Activated CD4-positive, alpha-beta memory T cell treated with anti-CD3 and anti-CD28 coated beads, Interleukin-2, amount 10 ng/mL, durations not matched to agents 7 days and 5 days (primary cell): ENCODE results near the gene SIVA1. TPM values are rescaled to one million over a fixed set of nuclear protein-coding genes. Genes with fewer than 3 reads are reported as not detected.

Source experiments
- CTCF ChIA-PET: fragments of 350-600 bp; sonication (Branson Sonifier 250); formaldehyde crosslinking; loops from one replicate; lab custom pipeline; 2021; ENCODE audit warnings: antibody characterized with exemption, inconsistent platforms; lab: Charles Lee
- POLR2A ChIA-PET: fragments of 350-600 bp; sonication (Branson Sonifier 250); formaldehyde crosslinking; loops from one replicate; lab custom pipeline; 2021; ENCODE audit warnings: antibody characterized with exemption; lab: Charles Lee
- DNase-seq: peaks from one replicate; pipeline ENCODE4 v3.0.0-alpha.2; 2020
- H3K27ac Mint-ChIP-seq: one replicate; pipeline ENCODE4 v1.8.0; 2021; ENCODE audit warnings: mild to moderate bottlenecking, mixed read lengths
- H3K27me3 Mint-ChIP-seq: one replicate; pipeline ENCODE4 v1.8.0; 2021; ENCODE audit warnings: mixed read lengths
- H3K36me3 Mint-ChIP-seq: one replicate; pipeline ENCODE4 v1.8.0; 2021; ENCODE audit warnings: low read depth, mixed read lengths
- H3K4me1 Mint-ChIP-seq: one replicate; pipeline ENCODE4 v1.8.0; 2021; ENCODE audit warnings: mixed read lengths
- H3K4me3 Mint-ChIP-seq: one replicate; pipeline ENCODE4 v1.8.0; 2021; ENCODE audit warnings: mild to moderate bottlenecking, mixed read lengths
- H3K9me3 Mint-ChIP-seq: one replicate; pipeline ENCODE4 v1.8.0; 2021; ENCODE audit warnings: mixed read lengths
- total RNA-seq, 2 experiments: library from RNA; stranded (reverse); gene quantifications; one replicate each; pipeline ENCODE4 v1.2.3, GENCODE V29; 2021

SIVA1 gene
- total RNA-seq, 2 experiments from 2014 or later = 87.0 to 96.2 TPM

DNA sequence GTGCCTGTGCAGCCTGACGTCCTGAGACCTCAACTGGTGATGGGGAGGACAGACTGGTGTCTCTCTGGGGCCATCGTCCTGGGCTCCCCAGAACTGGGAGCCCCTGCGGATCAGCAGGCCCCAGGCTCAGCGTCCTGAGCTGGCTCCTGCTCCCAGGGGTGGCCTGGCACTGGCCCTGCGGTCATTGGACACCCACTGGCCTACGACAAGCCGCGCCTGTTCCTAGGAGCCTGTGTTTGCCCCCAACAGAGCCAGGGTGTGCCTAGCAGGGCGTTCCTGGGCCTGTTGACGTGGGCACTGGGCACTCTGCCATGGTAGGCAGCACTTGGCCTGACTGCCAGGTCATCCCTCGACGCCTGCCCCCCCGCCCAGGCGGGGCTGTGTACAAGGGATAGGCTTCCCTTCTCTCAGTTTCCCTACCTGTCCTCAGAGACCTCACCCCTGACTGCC, 20.6 kb upstream of the SIVA1 start:
- Mint-ChIP-seq H3K36me3 (no peaks in the 10 kb centered on the region), H3K4me3 (no peak overlapping the region), H3K4me1 (no peaks in the 10 kb centered on the region), H3K27ac (no peak overlapping the region), H3K27me3 (peaks cover 3% of the 10 kb centered on the region), H3K9me3 (no peaks in the 10 kb centered on the region)
- CTCF ChIA-PET = no interaction called here
- POLR2A ChIA-PET = no interaction called here
- no peak for DNase-seq

DNA sequence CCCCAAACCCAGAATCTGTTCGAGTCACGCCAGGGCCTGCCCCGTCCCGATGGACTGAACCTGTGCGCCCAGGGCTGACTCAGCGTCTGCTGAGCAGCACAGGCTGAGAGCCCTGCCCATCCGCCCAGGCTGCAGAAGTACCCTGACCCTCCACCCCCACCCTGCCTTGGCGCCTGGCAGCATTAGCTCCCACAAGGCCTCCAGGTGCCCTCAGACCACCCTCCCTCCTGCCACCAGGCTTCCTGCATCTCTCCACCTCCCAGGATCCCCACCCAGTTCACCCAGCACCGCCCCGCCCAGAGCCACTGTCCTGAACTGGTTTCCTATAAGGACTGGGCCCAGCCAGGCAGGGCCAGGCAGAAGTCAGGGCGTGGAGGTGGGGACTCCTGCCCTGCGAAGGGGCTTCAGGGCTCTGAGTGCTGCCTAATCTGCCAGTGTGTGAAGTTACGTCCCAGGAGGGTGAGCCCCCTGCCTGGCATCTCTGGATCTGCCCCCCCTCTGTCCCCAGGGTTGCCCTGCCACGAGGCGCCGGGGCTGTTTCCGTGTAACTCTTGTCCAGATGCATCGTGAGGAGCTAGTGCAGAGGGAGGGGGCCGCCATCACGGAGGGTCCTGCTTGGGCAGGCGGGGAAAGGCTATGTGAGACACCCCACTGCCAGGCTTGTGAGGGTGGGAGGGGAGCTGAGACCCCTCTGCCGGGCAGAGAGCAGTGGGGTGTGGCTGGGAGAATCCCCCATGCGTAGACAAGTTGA, 19.8 kb upstream of the SIVA1 start:
- no peak overlapping the region for H3K4me3 Mint-ChIP-seq
- H3K27me3 Mint-ChIP-seq = peaks cover 6% of the 10 kb centered on the region
- H3K4me1 Mint-ChIP-seq = no peaks in the 10 kb centered on the region
- H3K27ac Mint-ChIP-seq = no peak overlapping the region
- ChIA-PET CTCF (no interaction called here), POLR2A (no interaction called here)
- H3K9me3 Mint-ChIP-seq = no peaks in the 10 kb centered on the region
- no peaks in the 10 kb centered on the region for H3K36me3 Mint-ChIP-seq
- DNase-seq = no peak

DNA sequence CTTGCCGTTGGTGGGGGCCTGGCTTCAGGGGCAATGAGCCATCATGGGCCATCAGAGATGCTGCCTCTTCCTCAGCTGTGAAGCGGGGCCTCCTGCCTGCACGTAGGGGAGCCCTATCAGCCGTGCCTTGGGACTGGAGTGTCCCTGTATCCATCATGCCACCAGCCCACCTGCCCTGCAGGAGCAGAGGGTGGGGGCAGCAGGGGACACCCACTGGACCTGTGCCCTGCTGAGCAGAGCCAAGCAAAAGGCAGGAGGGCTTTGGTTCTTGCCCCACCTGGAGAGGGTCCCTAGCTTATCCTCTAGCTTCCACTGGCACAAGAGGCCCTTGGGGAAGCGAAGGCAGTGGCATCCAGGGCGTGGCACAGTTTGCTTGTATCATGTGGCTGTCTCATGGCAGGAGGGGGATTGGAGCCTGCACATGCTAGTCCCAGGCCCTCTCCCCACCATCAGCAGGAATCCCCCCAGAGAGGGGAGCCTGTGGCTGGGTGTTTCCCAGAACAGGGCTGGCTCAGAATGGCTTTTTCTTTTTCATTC, 18.8 kb upstream of the SIVA1 start:
- no peaks in the 10 kb centered on the region for H3K36me3 Mint-ChIP-seq
- POLR2A ChIA-PET = interaction anchor here (2.8 kb wide), 1 partner anchor 19 kb away, joined by 11 read pairs; the partner anchor contains the start of gene SIVA1
- peaks cover 6% of the 10 kb centered on the region for H3K27me3 Mint-ChIP-seq
- H3K9me3 Mint-ChIP-seq = no peaks in the 10 kb centered on the region
- no peak overlapping the region for H3K4me3 Mint-ChIP-seq
- H3K27ac Mint-ChIP-seq = no peak overlapping the region
- CTCF ChIA-PET = no interaction called here
- DNase-seq = no peak
- H3K4me1 Mint-ChIP-seq = no peaks in the 10 kb centered on the region

DNA sequence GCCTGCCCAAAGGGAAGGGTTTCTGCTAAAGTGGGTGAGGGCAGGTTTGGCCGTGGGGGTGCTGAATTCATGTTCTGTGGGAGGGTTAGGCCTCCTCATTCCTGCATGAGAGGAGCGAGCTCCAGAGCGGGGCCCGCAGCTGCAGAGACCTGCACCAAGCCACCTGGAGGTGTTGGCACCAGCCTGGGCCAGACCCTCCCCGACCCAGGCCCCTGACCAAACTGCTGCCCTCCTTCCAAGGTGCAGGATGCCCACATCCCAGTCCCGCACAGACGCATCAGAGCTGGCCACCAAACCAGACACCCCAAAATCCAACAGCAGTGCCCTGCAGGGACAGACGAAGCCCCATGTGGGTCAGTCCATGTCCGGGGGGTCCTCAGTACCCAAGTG, 18.4 kb upstream of the SIVA1 start:
- Mint-ChIP-seq H3K4me3 (no peak overlapping the region), H3K27ac (no peak overlapping the region), H3K4me1 (no peaks in the 10 kb centered on the region), H3K27me3 (peaks cover 6% of the 10 kb centered on the region), H3K9me3 (no peaks in the 10 kb centered on the region), H3K36me3 (no peaks in the 10 kb centered on the region)
- ChIA-PET CTCF (no interaction called here), POLR2A (interaction anchor here (2.8 kb wide), 1 partner anchor 18 kb away, joined by 11 read pairs; the partner anchor contains the start of gene SIVA1)
- DNase-seq = no peak

DNA sequence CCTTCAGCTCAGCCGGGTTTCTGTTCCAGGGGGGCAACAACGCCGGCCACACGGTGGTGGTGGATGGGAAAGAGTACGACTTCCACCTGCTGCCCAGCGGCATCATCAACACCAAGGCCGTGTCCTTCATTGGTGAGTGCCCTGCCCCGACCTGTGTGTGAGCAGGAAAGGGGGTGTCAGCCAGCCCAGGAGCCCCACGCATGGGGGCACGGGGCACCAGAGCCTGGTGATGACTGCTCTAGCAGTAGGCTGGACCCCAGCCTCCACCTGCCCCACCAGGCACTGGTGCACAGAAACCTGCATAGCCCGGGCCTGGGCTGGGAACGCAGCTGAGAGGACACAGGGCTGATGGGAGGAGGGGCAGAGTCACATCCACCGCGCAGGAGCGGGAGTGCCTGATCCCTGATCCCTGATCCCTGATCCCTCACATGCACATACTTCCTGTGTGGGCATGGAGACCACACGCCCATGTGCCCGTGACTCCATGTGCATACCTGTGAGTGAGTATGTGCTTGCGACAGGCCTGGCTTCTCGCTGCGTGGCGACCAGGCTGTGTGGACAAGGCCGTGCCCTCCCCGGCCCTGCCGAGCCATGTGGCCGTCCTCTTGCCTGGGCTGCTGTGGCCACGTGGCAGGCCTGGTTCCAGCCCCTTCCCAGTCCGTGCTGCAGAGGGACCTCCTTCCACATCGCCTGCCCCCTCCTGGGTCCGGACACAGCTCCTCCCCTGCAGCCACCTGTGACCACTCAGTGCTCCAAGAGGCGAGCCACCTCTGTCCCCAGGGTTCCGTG, 17.8 kb upstream of the SIVA1 start:
- H3K4me1 Mint-ChIP-seq = no peaks in the 10 kb centered on the region
- H3K9me3 Mint-ChIP-seq = no peaks in the 10 kb centered on the region
- H3K27me3 Mint-ChIP-seq = peaks cover 6% of the 10 kb centered on the region
- H3K27ac Mint-ChIP-seq = no peak overlapping the region
- DNase-seq = no peak
- POLR2A ChIA-PET = interaction anchor here (2.8 kb wide), 1 partner anchor 17 kb away, joined by 11 read pairs; the partner anchor contains the start of gene SIVA1
- H3K36me3 Mint-ChIP-seq = no peaks in the 10 kb centered on the region
- no peak overlapping the region for H3K4me3 Mint-ChIP-seq
- CTCF ChIA-PET = no interaction called here

DNA sequence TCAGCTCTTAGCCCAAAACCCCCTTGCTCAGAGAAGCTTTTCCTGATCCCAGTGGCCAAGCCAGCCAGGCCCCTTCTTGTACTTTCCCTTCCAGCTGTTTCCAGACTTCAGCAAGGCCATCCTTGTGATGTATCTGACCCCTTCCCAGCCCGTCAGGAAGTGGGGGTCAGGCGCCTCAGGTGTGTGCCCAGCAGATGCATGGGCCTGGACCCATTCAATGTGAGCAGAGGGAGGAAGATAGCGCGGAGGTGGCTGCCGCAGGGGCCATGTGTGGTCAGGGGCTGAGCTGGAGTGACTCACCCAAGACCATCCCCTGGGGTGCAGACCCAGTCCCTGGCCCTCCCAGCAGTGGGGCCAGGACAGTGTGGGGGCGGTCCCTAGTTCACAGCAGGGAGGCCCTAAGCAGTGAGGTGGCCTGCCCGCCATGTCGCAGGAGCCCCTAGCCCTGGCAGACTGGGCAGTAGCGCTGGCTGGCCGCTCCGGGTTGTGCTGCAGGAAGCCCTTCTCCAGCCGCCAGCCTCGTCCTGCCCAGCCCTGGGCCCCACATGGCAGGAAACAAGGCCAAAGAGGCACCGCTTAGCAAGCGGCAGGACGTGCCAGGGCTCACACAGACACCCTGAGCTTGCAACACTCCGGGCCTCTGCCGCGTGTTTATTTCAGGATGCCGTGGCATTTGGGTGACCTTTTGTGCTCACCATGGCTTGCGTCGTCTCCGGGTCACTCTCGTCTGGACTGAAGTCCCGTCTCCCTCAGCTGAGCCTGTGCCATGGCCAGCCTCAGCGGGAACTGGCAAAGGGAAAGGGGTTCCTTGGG, 16.9 kb upstream of the SIVA1 start:
- H3K4me3 Mint-ChIP-seq = no peak overlapping the region
- H3K4me1 Mint-ChIP-seq = no peaks in the 10 kb centered on the region
- H3K27ac Mint-ChIP-seq = no peak overlapping the region
- no peak for DNase-seq
- H3K36me3 Mint-ChIP-seq = no peaks in the 10 kb centered on the region
- ChIA-PET CTCF (no interaction called here), POLR2A (interaction anchor here (2.8 kb wide), 1 partner anchor 17 kb away, joined by 11 read pairs; the partner anchor contains the start of gene SIVA1)
- H3K9me3 Mint-ChIP-seq = no peaks in the 10 kb centered on the region
- H3K27me3 Mint-ChIP-seq = peaks cover 6% of the 10 kb centered on the region

DNA sequence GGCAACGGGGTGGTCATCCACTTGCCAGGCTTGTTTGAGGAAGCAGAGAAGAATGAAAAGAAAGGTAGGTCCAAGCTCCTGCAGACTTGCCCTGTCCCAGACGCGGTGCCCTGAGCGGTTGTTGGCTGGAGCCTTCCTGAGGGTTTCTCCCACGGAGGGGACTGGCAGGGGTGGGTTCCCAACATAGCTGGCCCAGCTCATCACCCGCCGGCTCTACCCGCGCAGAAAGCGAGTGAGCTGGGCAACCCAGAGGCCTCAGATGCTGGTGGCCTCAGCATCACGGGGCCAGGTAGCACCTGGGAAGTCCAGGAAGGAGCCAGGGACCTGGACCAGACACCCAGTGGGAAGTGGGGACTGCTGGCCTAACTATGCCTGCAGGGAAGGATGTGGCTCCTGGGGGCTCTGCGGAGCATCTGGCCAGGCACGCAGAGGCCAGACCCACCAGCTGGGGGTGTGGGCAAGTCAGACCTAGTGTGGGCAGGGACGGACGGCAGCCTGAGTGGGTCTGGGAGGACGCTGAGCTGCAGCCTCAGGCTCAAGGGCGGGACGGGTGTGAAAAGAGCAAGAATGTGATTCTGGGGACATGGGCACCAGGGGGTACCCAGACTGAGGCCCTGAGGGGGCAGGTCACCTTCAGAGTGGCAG, 14.4 kb upstream of the SIVA1 start:
- Mint-ChIP-seq H3K27me3 (peaks cover 6% of the 10 kb centered on the region), H3K27ac (no peak overlapping the region), H3K9me3 (no peaks in the 10 kb centered on the region), H3K36me3 (no peaks in the 10 kb centered on the region), H3K4me3 (no peak overlapping the region), H3K4me1 (no peaks in the 10 kb centered on the region)
- ChIA-PET POLR2A (interaction anchor here (1.6 kb wide), 1 partner anchor 14 kb away, joined by 6 read pairs; the partner anchor contains the start of gene SIVA1), CTCF (no interaction called here)
- DNase-seq = no peak

DNA sequence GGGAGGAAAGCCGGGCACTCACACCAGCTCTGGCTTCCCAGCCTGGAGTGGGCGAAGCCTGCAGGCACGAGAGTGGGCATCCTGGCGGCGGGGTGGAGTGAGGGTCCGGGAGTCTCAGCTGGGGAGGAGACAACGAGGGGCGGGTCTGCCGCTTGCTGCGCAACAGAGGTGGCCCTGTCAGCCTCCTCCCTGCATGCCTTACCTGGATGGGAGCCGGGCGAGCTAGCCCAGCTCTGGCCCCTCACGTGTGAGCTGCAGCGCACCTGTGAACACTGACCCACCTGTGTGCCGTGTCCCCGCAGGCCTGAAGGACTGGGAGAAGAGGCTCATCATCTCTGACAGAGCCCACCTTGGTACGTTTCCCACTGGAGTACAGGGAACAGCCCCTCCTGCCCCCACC, 13.9 kb upstream of the SIVA1 start:
- H3K27ac Mint-ChIP-seq = no peak overlapping the region
- H3K36me3 Mint-ChIP-seq = no peaks in the 10 kb centered on the region
- POLR2A ChIA-PET = interaction anchor here (1.6 kb wide), 1 partner anchor 14 kb away, joined by 6 read pairs; the partner anchor contains the start of gene SIVA1
- no peak overlapping the region for H3K4me3 Mint-ChIP-seq
- H3K27me3 Mint-ChIP-seq = peaks cover 6% of the 10 kb centered on the region
- DNase-seq = no peak
- CTCF ChIA-PET = no interaction called here
- no peaks in the 10 kb centered on the region for H3K9me3 Mint-ChIP-seq
- no peaks in the 10 kb centered on the region for H3K4me1 Mint-ChIP-seq

DNA sequence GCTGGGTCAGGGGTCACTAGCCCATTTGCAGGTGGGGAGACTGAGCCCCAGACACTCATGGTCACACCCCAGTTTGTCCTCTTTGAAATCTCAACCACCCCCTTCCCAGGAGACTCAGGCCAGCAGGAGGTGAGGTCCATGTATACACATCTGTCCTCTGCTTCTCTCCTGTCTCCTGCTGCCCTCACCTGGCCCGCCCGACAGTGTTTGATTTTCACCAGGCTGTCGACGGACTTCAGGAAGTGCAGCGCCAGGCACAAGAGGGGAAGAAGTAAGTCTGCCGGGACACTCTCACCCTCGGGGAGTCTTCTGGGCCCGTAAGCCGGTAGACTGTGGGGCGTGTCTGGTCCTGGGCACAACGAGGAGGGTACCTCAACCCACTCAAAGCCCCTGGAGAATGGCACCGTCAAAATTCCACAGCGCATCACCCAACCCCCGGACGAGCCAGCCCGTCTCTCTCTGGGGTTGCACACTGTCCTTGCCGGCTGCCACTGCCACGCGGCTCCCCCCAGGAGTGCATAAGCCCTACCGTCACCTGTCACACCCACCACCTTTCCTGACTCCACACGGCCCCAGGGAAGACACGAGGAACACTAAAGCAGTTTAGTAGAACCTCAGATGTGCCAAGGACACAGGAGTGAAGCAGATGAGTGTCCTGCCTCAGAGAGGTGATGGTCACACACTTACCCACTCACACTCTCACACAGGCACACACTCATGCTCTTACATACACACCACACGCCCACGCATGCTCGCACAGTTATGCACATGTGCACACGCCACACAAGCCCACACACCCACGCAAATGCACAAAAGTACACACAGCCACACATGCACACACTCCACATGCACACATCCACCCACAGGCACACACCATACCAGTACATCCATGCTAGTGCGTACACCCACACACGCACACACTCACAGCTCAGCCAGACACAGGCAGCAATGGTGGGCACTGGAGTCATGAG, 13.1 kb upstream of the SIVA1 start:
- POLR2A ChIA-PET = no interaction called here
- Mint-ChIP-seq H3K9me3 (no peaks in the 10 kb centered on the region), H3K36me3 (no peaks in the 10 kb centered on the region), H3K4me1 (no peaks in the 10 kb centered on the region), H3K4me3 (no peak overlapping the region), H3K27me3 (peaks cover 6% of the 10 kb centered on the region), H3K27ac (no peak overlapping the region)
- CTCF ChIA-PET = no interaction called here
- DNase-seq = no peak

DNA sequence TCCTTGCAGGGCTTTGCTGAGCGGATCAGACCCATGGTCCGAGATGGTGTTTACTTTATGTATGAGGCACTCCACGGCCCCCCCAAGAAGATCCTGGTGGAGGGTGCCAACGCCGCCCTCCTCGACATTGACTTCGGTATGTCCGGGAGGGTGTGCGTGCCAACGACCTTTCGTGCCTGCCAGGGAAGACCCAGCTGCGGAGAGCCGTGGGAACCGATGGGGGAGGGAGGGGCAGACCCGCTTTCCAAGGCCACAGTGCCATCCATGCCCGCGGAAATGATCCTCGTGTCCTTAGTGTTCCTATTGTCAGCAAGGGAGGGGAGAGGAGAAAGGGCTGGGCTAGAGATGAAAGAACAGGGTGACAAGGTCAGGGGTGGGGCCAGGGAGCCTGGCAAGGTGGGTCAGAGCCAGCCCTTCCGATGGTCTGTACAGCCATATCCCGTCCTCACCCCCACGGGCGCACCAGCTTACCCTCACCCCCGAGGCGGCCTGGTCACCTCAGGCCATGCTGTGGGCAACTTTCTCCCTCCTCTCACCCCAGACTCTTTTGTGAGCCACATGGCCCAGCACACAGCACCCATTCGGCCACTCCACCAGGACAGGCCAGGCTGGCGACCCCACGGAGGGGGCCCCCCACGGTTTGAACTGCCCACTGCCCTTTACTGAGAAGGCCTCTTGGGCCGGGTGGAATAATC, 11.7 kb upstream of the SIVA1 start:
- ChIA-PET POLR2A (interaction anchor here (2.1 kb wide), 1 partner anchor 11 kb away, joined by 12 read pairs; the partner anchor contains the start of gene SIVA1), CTCF (no interaction called here)
- H3K9me3 Mint-ChIP-seq = no peaks in the 10 kb centered on the region
- H3K4me1 Mint-ChIP-seq = peaks cover 14% of the 10 kb centered on the region
- H3K36me3 Mint-ChIP-seq = no peaks in the 10 kb centered on the region
- H3K4me3 Mint-ChIP-seq = no peak overlapping the region
- no peak overlapping the region for H3K27ac Mint-ChIP-seq
- no peak for DNase-seq
- H3K27me3 Mint-ChIP-seq = peaks cover 6% of the 10 kb centered on the region

DNA sequence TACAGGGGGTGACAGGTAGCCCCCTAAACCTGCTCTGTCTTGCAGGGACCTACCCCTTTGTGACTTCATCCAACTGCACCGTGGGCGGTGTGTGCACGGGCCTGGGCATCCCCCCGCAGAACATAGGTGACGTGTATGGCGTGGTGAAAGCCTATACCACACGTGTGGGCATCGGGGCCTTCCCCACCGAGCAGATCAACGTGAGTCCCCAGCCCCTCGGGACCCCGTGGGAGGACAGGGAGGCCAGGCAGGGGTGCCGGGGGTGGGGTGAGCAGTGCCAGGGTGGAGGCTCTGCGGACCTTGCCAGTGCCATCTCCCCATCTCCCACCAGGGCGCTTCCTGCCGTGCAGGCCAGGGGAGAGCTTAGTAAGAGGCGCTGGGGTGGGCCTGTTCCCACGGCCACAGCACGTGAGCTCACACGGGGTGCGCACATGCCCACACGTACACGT, 11.1 kb upstream of the SIVA1 start:
- peaks cover 16% of the 10 kb centered on the region for H3K4me1 Mint-ChIP-seq
- H3K27me3 Mint-ChIP-seq = peaks cover 6% of the 10 kb centered on the region
- H3K27ac Mint-ChIP-seq = no peak overlapping the region
- H3K4me3 Mint-ChIP-seq = no peak overlapping the region
- DNase-seq = no peak
- POLR2A ChIA-PET = interaction anchor here (2.1 kb wide), 1 partner anchor 10 kb away, joined by 12 read pairs; the partner anchor contains the start of gene SIVA1
- CTCF ChIA-PET = no interaction called here
- no peaks in the 10 kb centered on the region for H3K9me3 Mint-ChIP-seq
- H3K36me3 Mint-ChIP-seq = no peaks in the 10 kb centered on the region
